ENCODE results near the gene NWD2. TPM values are rescaled to one million over a fixed set of nuclear protein-coding genes. Genes with fewer than 3 reads are reported as not detected.

NWD2 gene
- total and polyA plus RNA-seq, 2 experiments from 2014 or later: not detected

DNA sequence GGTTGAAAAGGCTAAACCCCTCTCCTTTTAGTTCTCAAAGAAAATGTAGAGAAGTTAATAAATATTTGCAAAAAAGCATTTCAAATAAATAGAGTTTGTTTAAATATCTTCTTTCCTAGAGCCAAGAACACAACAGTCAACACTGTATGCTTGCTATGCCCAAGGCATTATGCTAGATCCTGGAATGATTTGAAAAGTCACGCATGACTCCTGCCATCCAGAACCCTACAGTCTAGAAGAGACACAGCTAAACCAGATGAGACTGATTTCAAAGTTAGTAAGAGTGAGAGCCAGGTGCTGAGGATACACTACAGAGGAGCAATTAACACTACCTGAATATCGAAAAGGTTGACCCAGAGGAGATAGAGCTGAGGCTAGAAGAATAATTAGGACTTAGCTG, 205.8 kb downstream of the NWD2 start:
- H3K9ac ChIP-seq: no peak overlapping the region
- H4K20me1 ChIP-seq (ENCODE audit: insufficient read depth): no peaks in the 10 kb centered on the region
- 29 to 44% methylated on average over 2 of the region's 2 CpGs for WGBS, 2 experiments (ENCODE audit: low coverage in 1 of 2, low lambda C conversion rate in 2 of 2, missing lambda C conversion rate in 2 of 2)
- no peak overlapping the region for H3K4me3 ChIP-seq
- no peaks in the 10 kb centered on the region for H3K9me3 ChIP-seq (ENCODE audit: low read depth)
- TF ChIP-seq EZH2 (IDR thresholded peaks at IDR 0.05; ENCODE audit: insufficient read depth, poor library complexity, severe bottlenecking): no peak
- TF ChIP-seq EZH2phosphoT487 (IDR thresholded peaks at IDR 0.05; ENCODE audit: insufficient read depth, low read depth): no peak
- no peaks in the 10 kb centered on the region for H3K36me3 ChIP-seq (ENCODE audit: low read depth)
- peaks cover 7% of the 10 kb centered on the region for H3K4me1 ChIP-seq (ENCODE audit: insufficient read depth)
- H3F3A ChIP-seq (ENCODE audit: insufficient read depth): no peaks in the 10 kb centered on the region
- no peaks in the 10 kb centered on the region for H3K9me2 ChIP-seq (ENCODE audit: insufficient read depth)
- H3K27me3 ChIP-seq (replicated peaks; ENCODE audit: insufficient read depth): peaks cover 43% of the 10 kb centered on the region
- H3K79me2 ChIP-seq (ENCODE audit: insufficient read depth): no peaks in the 10 kb centered on the region
- in situ Hi-C loops (cut with MboI): loop anchor here (10.0 to 25.0 kb wide), 2 partner anchors 114 to 337 kb away; no protein-coding TSS in a partner anchor
- H2AFZ ChIP-seq: no peak overlapping the region
- no peak overlapping the region for H3K4me2 ChIP-seq (ENCODE audit: unreplicated experiment)
- no peak for DNase-seq
- H3K27ac ChIP-seq: no peak overlapping the region

DNA sequence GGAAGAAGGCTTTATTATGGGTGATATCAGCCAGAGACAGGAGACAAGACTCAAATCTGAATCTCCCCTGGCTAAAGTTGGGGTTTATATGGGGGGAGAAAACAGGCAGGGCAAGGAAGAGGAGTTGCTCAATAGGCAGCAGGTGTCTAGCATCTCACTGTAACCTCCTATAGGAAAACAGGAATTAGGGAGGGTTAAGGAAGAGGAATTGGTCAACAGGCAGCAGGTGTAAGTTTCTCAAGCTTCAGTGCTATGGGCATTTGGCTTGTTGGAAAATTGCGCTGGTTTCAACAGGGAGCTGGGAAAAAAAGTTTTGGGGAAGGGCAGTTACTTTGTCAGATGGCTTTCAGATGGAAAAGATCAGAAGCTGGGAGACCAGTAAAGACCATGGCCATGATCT, 206.4 kb downstream of the NWD2 start:
- H3K36me3 ChIP-seq (ENCODE audit: low read depth): no peaks in the 10 kb centered on the region
- H3K27ac ChIP-seq: no peak overlapping the region
- TF ChIP-seq EZH2phosphoT487 (IDR thresholded peaks at IDR 0.05; ENCODE audit: insufficient read depth, low read depth): no peak
- TF ChIP-seq EZH2 (IDR thresholded peaks at IDR 0.05; ENCODE audit: insufficient read depth, poor library complexity, severe bottlenecking): no peak
- H3K9ac ChIP-seq: no peak overlapping the region
- 69 to 76% methylated on average over 1 of the region's 1 CpG for WGBS, 2 experiments (ENCODE audit: low coverage in 1 of 2, low lambda C conversion rate in 2 of 2, missing lambda C conversion rate in 2 of 2)
- H3K4me2 ChIP-seq (ENCODE audit: unreplicated experiment): no peak overlapping the region
- H3K27me3 ChIP-seq (replicated peaks; ENCODE audit: insufficient read depth): peaks cover 37% of the 10 kb centered on the region
- no peaks in the 10 kb centered on the region for H3K9me3 ChIP-seq (ENCODE audit: low read depth)
- no peak for DNase-seq
- in situ Hi-C loops (cut with MboI): loop anchor here (10.0 to 25.0 kb wide), 2 partner anchors 114 to 336 kb away; no protein-coding TSS in a partner anchor
- peaks cover 7% of the 10 kb centered on the region for H3K4me1 ChIP-seq (ENCODE audit: insufficient read depth)
- H3K79me2 ChIP-seq (ENCODE audit: insufficient read depth): no peaks in the 10 kb centered on the region
- no peaks in the 10 kb centered on the region for H4K20me1 ChIP-seq (ENCODE audit: insufficient read depth)
- H3F3A ChIP-seq (ENCODE audit: insufficient read depth): no peaks in the 10 kb centered on the region
- no peaks in the 10 kb centered on the region for H3K9me2 ChIP-seq (ENCODE audit: insufficient read depth)
- H2AFZ ChIP-seq: no peak overlapping the region
- H3K4me3 ChIP-seq: no peak overlapping the region

DNA sequence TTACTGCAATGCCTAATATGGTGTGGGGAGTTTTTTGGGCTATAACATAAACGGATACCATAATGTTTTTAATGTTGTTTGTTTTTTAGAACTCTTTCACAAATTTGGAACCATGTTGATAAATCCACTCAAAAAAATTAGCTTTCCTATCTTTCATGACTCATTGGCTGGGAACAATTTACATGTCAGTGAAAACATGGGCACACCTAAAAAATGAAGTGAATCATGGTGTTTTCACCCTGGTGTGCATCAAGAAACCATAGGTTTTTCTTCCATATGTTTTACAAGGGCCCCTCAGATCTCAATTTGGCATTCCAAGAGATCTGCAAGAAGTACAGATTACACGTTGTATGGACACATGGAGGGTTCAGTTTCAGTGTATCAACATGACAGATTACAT, 207.1 kb downstream of the NWD2 start:
- H3K27ac ChIP-seq: no peak overlapping the region
- H3F3A ChIP-seq (ENCODE audit: insufficient read depth): no peaks in the 10 kb centered on the region
- H3K9me3 ChIP-seq (ENCODE audit: low read depth): no peaks in the 10 kb centered on the region
- H4K20me1 ChIP-seq (ENCODE audit: insufficient read depth): no peaks in the 10 kb centered on the region
- no peak for TF ChIP-seq EZH2 (IDR thresholded peaks at IDR 0.05; ENCODE audit: insufficient read depth, poor library complexity, severe bottlenecking)
- TF ChIP-seq EZH2phosphoT487 (IDR thresholded peaks at IDR 0.05; ENCODE audit: insufficient read depth, low read depth): no peak
- H3K9ac ChIP-seq: no peak overlapping the region
- peaks cover 7% of the 10 kb centered on the region for H3K4me1 ChIP-seq (ENCODE audit: insufficient read depth)
- H2AFZ ChIP-seq: no peak overlapping the region
- H3K27me3 ChIP-seq (replicated peaks; ENCODE audit: insufficient read depth): peaks cover 41% of the 10 kb centered on the region
- H3K9me2 ChIP-seq (ENCODE audit: insufficient read depth): no peaks in the 10 kb centered on the region
- no peaks in the 10 kb centered on the region for H3K36me3 ChIP-seq (ENCODE audit: low read depth)
- H3K79me2 ChIP-seq (ENCODE audit: insufficient read depth): no peaks in the 10 kb centered on the region
- no peak for DNase-seq
- H3K4me3 ChIP-seq: no peak overlapping the region
- H3K4me2 ChIP-seq (ENCODE audit: unreplicated experiment): no peak overlapping the region
- 1 to 3% methylated on average over 2 of the region's 2 CpGs for WGBS, 2 experiments (ENCODE audit: low coverage in 1 of 2, low lambda C conversion rate in 2 of 2, missing lambda C conversion rate in 2 of 2)
- in situ Hi-C loops (cut with MboI): loop anchor here (10.0 to 25.0 kb wide), 2 partner anchors 113 to 336 kb away; no protein-coding TSS in a partner anchor

DNA sequence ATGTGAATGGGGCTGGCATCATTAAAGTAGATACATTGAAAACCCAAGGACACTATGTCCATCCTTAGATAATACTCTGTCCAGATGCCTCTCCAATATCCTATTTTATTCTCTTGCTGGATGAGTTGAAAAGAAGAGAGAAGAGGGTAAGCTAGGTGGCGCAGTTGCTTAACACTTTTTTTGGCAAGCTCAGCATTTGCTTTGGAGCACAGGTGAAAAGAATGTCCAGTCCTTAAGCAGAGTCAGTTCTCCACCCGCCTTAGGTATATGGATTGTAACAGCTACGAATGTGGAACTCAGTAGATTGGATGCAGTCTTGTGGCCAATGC, 208.4 kb downstream of the NWD2 start:
- Histone ChIP-seq H3K9ac (no peak overlapping the region), H3K36me3 (ENCODE audit: low read depth) (no peaks in the 10 kb centered on the region), H3K9me2 (ENCODE audit: insufficient read depth) (no peaks in the 10 kb centered on the region), H3K9me3 (ENCODE audit: low read depth) (no peaks in the 10 kb centered on the region), H3K4me3 (peak overlapping the region; percentile 60), H4K20me1 (ENCODE audit: insufficient read depth) (no peaks in the 10 kb centered on the region), H3F3A (ENCODE audit: insufficient read depth) (no peaks in the 10 kb centered on the region), H2AFZ (peak overlapping the region; percentile 61; the same call in 1 of the 2 replicates), H3K79me2 (ENCODE audit: insufficient read depth) (no peaks in the 10 kb centered on the region), H3K27me3 (replicated peaks; ENCODE audit: insufficient read depth) (peaks cover 44% of the 10 kb centered on the region), H3K4me2 (ENCODE audit: unreplicated experiment) (no peak overlapping the region), H3K27ac (no peak overlapping the region), H3K4me1 (ENCODE audit: insufficient read depth) (peaks cover 7% of the 10 kb centered on the region)
- WGBS, 2 experiments (ENCODE audit: low coverage in 1 of 2, low lambda C conversion rate in 2 of 2, missing lambda C conversion rate in 2 of 2): 0 to 2% methylated on average over 3 of the region's 3 CpGs
- TF ChIP-seq EZH2 (IDR thresholded peaks at IDR 0.05; ENCODE audit: insufficient read depth, poor library complexity, severe bottlenecking) (no peak), EZH2phosphoT487 (IDR thresholded peaks at IDR 0.05; ENCODE audit: insufficient read depth, low read depth) (no peak)
- peak; percentile 70 for DNase-seq
- in situ Hi-C loops (cut with MboI): loop anchor here (10.0 to 25.0 kb wide), 2 partner anchors 112 to 334 kb away; no protein-coding TSS in a partner anchor

All from GM23248 (cell line).